Peyer's patch (tissue), 4 donors: ENCODE results near the gene FOXRED1. TPM values are rescaled to one million over a fixed set of nuclear protein-coding genes. Genes with fewer than 3 reads are reported as not detected.

Source experiments
- DNase-seq, 3 donors: peaks; one replicate each; pipeline ENCODE4 v3.0.0-alpha.2; 2017 to 2019
- H3K27ac ChIP-seq, 4 donors: fragments of 200-600 bp; sonication (generic); one replicate each; pipeline ENCODE4 v1.5.1; 2016 to 2019
- H3K27me3 ChIP-seq, 2 donors: fragments of 200-600 bp; sonication (generic); one replicate each; pipeline ENCODE4 v1.5.1; 2019
- H3K36me3 ChIP-seq, 3 donors: fragments of 200-600 bp; sonication (generic); one replicate each; pipeline ENCODE4 v1.5.1; 2016 to 2019
- H3K4me1 ChIP-seq, 4 donors: fragments of 200-600 bp; sonication (generic); one replicate each; pipeline ENCODE4 v1.5.1; 2016 to 2019
- H3K4me3 ChIP-seq, 4 donors: fragments of 200-600 bp; sonication (generic); 1 replicate in 3 of 4; 2 replicates in 1 of 4; pipeline ENCODE4 v1.5.1; 2016 to 2019; ENCODE audit warnings: mild to moderate bottlenecking in 1 of 4
- H3K9me3 ChIP-seq, 4 donors: fragments of 200-600 bp; sonication (generic); one replicate each; pipeline ENCODE4 v1.5.1; 2016 to 2019; ENCODE audit warnings: mild to moderate bottlenecking in 1 of 4
- CTCF ChIP-seq, 6 experiments: fragments of 450-650 bp in 4 of 6; fragments of 200-600 bp in 2 of 6; sonication (generic) in 1 of 6; IDR thresholded peaks; one replicate each; pipeline ENCODE4 v1.5.1; 2017 to 2019; ENCODE audit warnings: antibody characterized with exemption in 6 of 6, mild to moderate bottlenecking in 3 of 6, moderate library complexity in 1 of 6
- POLR2A ChIP-seq, 2 donors: fragments of 450-650 bp; IDR thresholded peaks; one replicate each; pipeline ENCODE4 v1.5.1; 2017; ENCODE audit warnings: antibody characterized with exemption in 2 of 2, mild to moderate bottlenecking in 2 of 2, moderate library complexity in 2 of 2
- total RNA-seq, 4 donors: library from RNA; depleted of rRNA; stranded (reverse); fragments of >200 nt; gene quantifications; one replicate each; pipeline ENCODE4 v1.1.0, GENCODE V29; 2016

FOXRED1 gene
- total RNA-seq, 4 donors from 2014 or later = 15.9 to 47.9 (median 22.9) TPM

- TF ChIP-seq CTCF (IDR thresholded peaks at IDR 0.05) = peak in 1 of 6 experiments; percentile 3
- no peak for TF ChIP-seq POLR2A (IDR thresholded peaks at IDR 0.05)
Measured at GRCh38 chr11:126282361-126282735, 13.4 kb downstream of the FOXRED1 start.

GRCh38 chr11:126282736-126283591 lies 14.0 kb downstream of the FOXRED1 start, which contains the start of gene TIRAP:
TSS of gene TIRAP (plus strand) at chr11:126283093. CDS start at chr11:126290895, 7,802 bp downstream.
- Histone ChIP-seq H3K27ac (peak within 1 kb of the TSS; percentile 86 to 99 (median 92)), H3K4me1 (peaks cover 0 to 22% (median 6%) of the 10 kb centered on the region in 4 donors), H3K4me3 (peak within 1 kb of the TSS; percentile 66 to 89 (median 76)), H3K27me3 (no peaks in the 10 kb centered on the region), H3K9me3 (no peaks in the 10 kb centered on the region), H3K36me3 (peaks cover 0 to 5% (median 0%) of the 10 kb centered on the region in 3 donors)
- TF ChIP-seq CTCF (IDR thresholded peaks at IDR 0.05) (peak in 3 of 6 experiments; percentile 11 to 50 (median 48)), POLR2A (IDR thresholded peaks at IDR 0.05) (peak; percentile 44 to 51)
- peak; percentile 55 to 84 (median 78) for DNase-seq

More at GRCh38 chr11:126282361-126282735, 13.4 kb downstream of the FOXRED1 start:
- H3K27ac ChIP-seq = peak overlapping the region; percentile 86 to 99 (median 92)
- H3K4me1 ChIP-seq = peaks cover 0 to 22% (median 6%) of the 10 kb centered on the region in 4 donors
- peak overlapping the region; percentile 66 to 89 (median 76) for H3K4me3 ChIP-seq
- peak; percentile 44 to 65 (median 57) for DNase-seq
- H3K36me3 ChIP-seq = peaks cover 0 to 9% (median 0%) of the 10 kb centered on the region in 3 donors
- no peaks in the 10 kb centered on the region for H3K27me3 ChIP-seq
- H3K9me3 ChIP-seq = no peaks in the 10 kb centered on the region

- peaks cover 0 to 22% (median 6%) of the 10 kb centered on the region in 4 donors for H3K4me1 ChIP-seq
- peaks cover 0 to 16% (median 0%) of the 10 kb centered on the region in 3 donors for H3K36me3 ChIP-seq
- peak in 2 of 3 donors; percentile 82 to 93 for DNase-seq
- no peak overlapping the region for H3K27ac ChIP-seq
- no peak overlapping the region for H3K4me3 ChIP-seq
- TF ChIP-seq POLR2A (IDR thresholded peaks at IDR 0.05) (no peak), CTCF (IDR thresholded peaks at IDR 0.05) (no peak)
- no peaks in the 10 kb centered on the region for H3K27me3 ChIP-seq
- H3K9me3 ChIP-seq = no peaks in the 10 kb centered on the region
Measured at GRCh38 chr11:126284829-126285228, 15.9 kb downstream of the FOXRED1 start.

GRCh38 chr11:126288237-126288636 lies 19.3 kb downstream of the FOXRED1 start:
- H3K9me3 ChIP-seq = no peaks in the 10 kb centered on the region
- no peaks in the 10 kb centered on the region for H3K27me3 ChIP-seq
- TF ChIP-seq CTCF (IDR thresholded peaks at IDR 0.05) (no peak), POLR2A (IDR thresholded peaks at IDR 0.05) (no peak)
- DNase-seq = no peak
- H3K4me3 ChIP-seq = no peak overlapping the region
- H3K4me1 ChIP-seq = peaks cover 0 to 16% (median 4%) of the 10 kb centered on the region in 4 donors
- peaks cover 0 to 50% (median 0%) of the 10 kb centered on the region in 3 donors for H3K36me3 ChIP-seq
- H3K27ac ChIP-seq = no peak overlapping the region

- no peak for TF ChIP-seq CTCF (IDR thresholded peaks at IDR 0.05)
- no peak for TF ChIP-seq POLR2A (IDR thresholded peaks at IDR 0.05)
- H3K27ac ChIP-seq = no peak overlapping the region
Measured at GRCh38 chr11:126290887-126291286, 21.9 kb downstream of the FOXRED1 start.

More at GRCh38 chr11:126290887-126291286, 21.9 kb downstream of the FOXRED1 start:
- H3K4me3 ChIP-seq = no peak overlapping the region
- no peaks in the 10 kb centered on the region for H3K9me3 ChIP-seq
- no peak for DNase-seq
- H3K27me3 ChIP-seq = no peaks in the 10 kb centered on the region
- peaks cover 0 to 68% (median 0%) of the 10 kb centered on the region in 3 donors for H3K36me3 ChIP-seq
- no peaks in the 10 kb centered on the region for H3K4me1 ChIP-seq
